ENCODE data around the gene FAM204A.

The FAM204A gene

DNA sequence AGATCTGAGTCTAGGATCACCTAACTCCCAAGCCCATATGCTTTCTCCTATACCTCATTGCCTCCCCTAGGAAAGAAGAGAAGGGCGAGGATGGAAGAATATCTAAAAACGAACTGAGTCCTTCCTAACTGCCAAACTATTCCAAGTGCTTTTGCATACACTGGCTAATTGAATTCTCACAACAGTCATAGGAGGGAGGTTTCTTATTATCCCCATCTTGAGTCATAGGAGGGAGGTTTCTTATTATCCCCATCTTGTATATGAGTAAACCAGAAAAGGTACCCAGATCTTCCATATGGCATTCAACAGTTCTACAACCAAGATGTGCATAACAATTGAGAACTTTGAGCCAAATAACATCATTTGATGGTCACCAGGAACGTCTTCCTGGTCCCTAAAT is 13.1 kb upstream of the FAM204A start:
- TF ChIP-seq, protein P1, sequence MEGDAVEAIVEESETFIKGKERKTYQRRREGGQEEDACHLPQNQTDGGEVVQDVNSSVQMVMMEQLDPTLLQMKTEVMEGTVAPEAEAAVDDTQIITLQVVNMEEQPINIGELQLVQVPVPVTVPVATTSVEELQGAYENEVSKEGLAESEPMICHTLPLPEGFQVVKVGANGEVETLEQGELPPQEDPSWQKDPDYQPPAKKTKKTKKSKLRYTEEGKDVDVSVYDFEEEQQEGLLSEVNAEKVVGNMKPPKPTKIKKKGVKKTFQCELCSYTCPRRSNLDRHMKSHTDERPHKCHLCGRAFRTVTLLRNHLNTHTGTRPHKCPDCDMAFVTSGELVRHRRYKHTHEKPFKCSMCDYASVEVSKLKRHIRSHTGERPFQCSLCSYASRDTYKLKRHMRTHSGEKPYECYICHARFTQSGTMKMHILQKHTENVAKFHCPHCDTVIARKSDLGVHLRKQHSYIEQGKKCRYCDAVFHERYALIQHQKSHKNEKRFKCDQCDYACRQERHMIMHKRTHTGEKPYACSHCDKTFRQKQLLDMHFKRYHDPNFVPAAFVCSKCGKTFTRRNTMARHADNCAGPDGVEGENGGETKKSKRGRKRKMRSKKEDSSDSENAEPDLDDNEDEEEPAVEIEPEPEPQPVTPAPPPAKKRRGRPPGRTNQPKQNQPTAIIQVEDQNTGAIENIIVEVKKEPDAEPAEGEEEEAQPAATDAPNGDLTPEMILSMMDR (IDR thresholded peaks at IDR 0.05; ENCODE audit: low read depth, low read length), result no peak
- Histone ChIP-seq H3K4me3 (ENCODE audit: low read depth, low read length) (no peak overlapping the region), H3K4me1 (no peaks in the 10 kb centered on the region), H3K9me3 (no peaks in the 10 kb centered on the region), H3K27me3 (peaks cover 10% of the 10 kb centered on the region), H3K36me3 (no peaks in the 10 kb centered on the region)
- no peak for DNase-seq

GRCh38 chr10:118349235-118349634 is 7.1 kb upstream of the FAM204A start:
- H3K36me3 ChIP-seq, result no peaks in the 10 kb centered on the region
- H3K9me3 ChIP-seq, result no peaks in the 10 kb centered on the region
- H3K27me3 ChIP-seq, result peaks cover 13% of the 10 kb centered on the region; the same call in 1 of the 2 replicates
- DNase-seq, result no peak
- TF ChIP-seq, protein P1 (IDR thresholded peaks at IDR 0.05; ENCODE audit: low read depth, low read length), result no peak
- H3K4me1 ChIP-seq, result no peaks in the 10 kb centered on the region
- no peak overlapping the region for H3K4me3 ChIP-seq (ENCODE audit: low read depth, low read length)

GRCh38 chr10:118343549-118343948 is 1.4 kb upstream of the FAM204A start:
- TF ChIP-seq, protein P1 (IDR thresholded peaks at IDR 0.05; ENCODE audit: low read depth, low read length), result no peak
- DNase-seq, result no peak
- Histone ChIP-seq H3K9me3 (no peaks in the 10 kb centered on the region), H3K36me3 (no peaks in the 10 kb centered on the region), H3K4me1 (no peaks in the 10 kb centered on the region), H3K4me3 (ENCODE audit: low read depth, low read length) (no peak overlapping the region), H3K27me3 (peaks cover 8% of the 10 kb centered on the region; the same call in 1 of the 2 replicates)

GRCh38 chr10:118343115-118343514 is 991 bp upstream of the FAM204A start:
- TF ChIP-seq, protein P1 (IDR thresholded peaks at IDR 0.05; ENCODE audit: low read depth, low read length), result no peak
- Histone ChIP-seq H3K9me3 (no peaks in the 10 kb centered on the region), H3K4me1 (no peaks in the 10 kb centered on the region), H3K36me3 (no peaks in the 10 kb centered on the region), H3K27me3 (peaks cover 8% of the 10 kb centered on the region; the same call in 1 of the 2 replicates), H3K4me3 (ENCODE audit: low read depth, low read length) (no peak overlapping the region)
- no peak for DNase-seq

- H3K27me3 ChIP-seq, result peaks cover 8% of the 10 kb centered on the region; the same call in 1 of the 2 replicates
- no peaks in the 10 kb centered on the region for H3K4me1 ChIP-seq
- no peaks in the 10 kb centered on the region for H3K9me3 ChIP-seq
- peak overlapping the region; percentile 95 for H3K4me3 ChIP-seq (ENCODE audit: low read depth, low read length)
- TF ChIP-seq, protein P1 (IDR thresholded peaks at IDR 0.05; ENCODE audit: low read depth, low read length), result no peak
- no peaks in the 10 kb centered on the region for H3K36me3 ChIP-seq
- DNase-seq, result no peak
These were observed 505 bp upstream of the FAM204A start for GRCh38 chr10:118342638-118343020.

DNA sequence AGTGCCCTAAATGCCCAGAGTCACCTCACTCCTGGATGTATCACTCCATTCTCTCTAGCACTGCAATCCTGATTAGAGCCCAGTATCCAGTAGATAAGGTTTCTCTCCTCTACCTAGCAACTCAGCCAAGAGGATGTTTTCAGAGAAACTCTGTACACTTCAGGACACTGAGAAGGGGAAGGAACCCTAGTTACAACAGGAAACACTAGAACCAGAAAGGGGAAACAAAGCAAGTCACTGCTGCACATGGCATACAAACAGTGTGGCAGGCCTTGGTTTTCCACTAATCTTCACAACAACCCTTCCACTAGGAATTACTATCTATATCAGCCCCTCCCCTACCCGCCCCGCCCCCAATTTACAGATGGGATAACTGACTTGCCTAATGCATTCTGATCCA is 1.6 kb downstream of the FAM204A start:
- DNase-seq, result no peak
- no peaks in the 10 kb centered on the region for H3K4me1 ChIP-seq
- TF ChIP-seq, protein P1 (IDR thresholded peaks at IDR 0.05; ENCODE audit: low read depth, low read length), result no peak
- peaks cover 4% of the 10 kb centered on the region for H3K36me3 ChIP-seq
- H3K4me3 ChIP-seq (ENCODE audit: low read depth, low read length), result no peak overlapping the region
- no peaks in the 10 kb centered on the region for H3K9me3 ChIP-seq
- H3K27me3 ChIP-seq, result no peaks in the 10 kb centered on the region

Measured in BE2C (cell line).